Esophagus mucosa (tissue), 1 donor: ENCODE results near the gene RADIL. TPM values are rescaled to one million over a fixed set of nuclear protein-coding genes. Genes with fewer than 3 reads are reported as not detected.

Experiments
- ATAC-seq: fragments of 200-7000 bp; cut with Tn5 transposase; one replicate; pipeline ENCODE4 v1.9.1; 2020
- total RNA-seq: library from RNA; stranded (reverse); gene quantifications from one replicate; pipeline ENCODE4 v1.2.4, GENCODE V29; 2023
- donor health status: DM: yes; HTN: yes; CAD: no.

Gene RADIL
- total RNA-seq, 1 donor from 2014 or later = 0.20 TPM

DNA sequence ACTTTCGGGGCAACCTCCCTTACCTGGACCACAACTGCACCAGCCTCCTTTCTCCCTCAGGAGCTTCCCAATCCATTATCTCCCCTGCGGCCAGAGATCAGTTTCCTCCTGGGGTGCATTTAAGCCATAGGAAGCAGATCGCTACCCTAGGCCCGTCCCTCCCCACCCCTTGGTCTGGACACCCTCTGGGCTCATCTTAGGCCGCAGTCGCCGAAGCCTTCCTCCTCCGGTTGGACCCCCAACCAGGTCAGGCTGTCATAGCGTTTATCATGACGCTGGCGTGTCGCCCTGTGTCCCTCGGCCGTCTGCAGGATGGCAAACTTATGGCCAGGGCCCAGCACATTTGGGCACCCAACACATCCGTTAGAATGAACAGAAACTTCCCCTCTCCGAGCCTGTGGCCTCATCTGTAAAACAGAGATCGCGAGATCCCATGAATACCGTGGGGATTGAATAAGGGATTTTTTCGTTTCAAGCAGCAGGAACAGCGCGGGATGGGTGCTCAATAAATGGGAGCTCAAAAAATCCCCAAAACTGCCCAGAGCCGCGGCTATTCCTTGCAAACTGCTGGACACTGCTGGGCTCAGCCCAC, 108.8 kb downstream of the RADIL start:
- peak; percentile 34 for ATAC-seq

DNA sequence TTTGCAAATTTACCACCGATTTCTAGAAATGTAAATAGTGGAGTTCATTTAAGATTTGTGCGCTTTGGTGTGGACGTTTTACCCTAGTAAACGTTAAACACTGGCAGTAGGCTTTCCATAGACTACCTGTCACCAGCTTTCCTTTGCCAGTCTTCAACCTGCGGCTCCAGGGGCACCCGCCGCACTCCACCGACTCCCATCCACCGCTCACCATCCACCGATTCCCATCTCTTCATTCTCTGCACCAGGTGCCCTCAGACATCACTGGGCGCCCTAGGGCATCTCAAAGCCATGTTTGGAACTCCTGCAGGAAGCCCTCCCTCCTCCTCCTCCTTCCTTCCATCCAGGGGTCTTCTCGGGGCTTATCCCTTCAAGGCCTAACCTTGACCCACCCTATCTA, 109.5 kb downstream of the RADIL start:
- ATAC-seq = no peak

DNA sequence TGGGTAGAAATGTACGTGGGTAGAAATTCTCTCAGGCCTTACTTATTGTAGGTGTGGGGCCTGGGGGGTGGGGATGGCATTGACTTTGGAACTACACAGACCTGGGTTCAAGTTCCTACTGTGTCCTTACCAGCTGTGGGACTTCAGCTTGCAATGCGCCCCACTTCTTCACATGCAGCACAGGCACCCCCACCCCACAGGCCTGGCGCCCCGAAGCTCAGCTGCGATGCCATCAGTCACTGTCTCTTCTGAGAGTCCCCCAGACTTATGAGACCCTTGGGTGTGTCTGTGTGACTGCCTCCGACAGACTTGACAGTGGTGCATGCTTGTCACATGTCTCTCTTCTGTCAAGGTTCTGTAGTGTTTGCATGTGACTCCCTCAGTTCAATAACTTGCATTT, 111.2 kb downstream of the RADIL start:
- ATAC-seq = no peak

DNA sequence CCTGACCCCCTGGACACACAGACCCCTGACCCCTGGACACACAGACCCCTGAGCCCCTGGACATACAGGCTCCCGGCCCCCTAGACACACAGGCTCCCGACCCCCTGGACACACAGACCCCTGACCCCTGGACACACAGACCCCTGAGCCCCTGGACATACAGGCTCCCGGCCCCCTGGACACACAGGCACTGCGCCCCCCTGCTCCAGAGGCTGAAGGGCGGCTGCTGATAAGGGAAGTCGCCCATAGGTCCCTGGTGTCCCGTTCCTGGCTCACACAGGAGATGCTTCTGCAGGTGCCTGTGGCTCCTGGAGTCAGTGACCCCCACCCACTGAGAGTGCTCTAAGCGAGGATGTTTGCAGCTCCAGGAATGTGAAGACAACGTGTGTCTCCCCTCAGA, 111.8 kb downstream of the RADIL start:
- ATAC-seq = no peak

DNA sequence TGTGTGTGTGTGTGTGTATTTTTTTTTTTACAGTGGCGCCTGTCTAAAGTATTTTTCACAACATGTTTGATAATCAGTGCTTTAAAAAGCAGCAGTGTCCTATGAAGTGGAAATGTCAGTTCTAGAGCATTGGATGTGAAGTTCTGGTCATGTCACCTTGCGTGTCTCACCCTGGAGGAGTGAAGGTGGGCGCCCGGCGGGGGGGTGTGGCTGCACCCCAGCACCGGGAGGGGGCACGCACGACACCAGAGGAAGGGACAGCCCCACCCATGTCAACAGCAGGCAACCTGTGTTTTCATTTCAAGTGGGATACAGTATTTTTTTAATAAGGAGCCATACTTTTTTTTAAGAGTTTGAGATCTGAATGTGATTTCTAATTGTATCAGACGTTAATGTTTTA, 112.6 kb downstream of the RADIL start:
- no peak for ATAC-seq

DNA sequence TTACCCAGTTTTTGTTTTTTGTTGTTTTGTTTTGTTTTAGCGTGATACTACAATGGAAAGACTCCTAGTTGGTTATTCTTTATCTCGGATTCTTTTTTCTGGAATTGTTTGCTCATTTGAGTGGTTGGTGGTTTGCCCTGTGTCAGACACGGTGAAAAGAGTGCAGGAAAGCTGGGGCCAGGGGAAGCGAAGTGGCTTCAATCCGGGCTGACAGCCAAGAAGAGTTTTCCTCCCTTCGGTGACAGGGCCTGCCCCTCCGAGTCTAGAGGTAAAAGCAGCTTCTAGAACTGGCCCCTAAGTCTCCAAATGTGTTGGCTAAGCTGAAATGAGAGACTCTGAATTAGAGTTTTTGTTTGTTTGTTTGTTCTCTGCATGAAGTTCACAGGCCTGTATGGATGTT, 113.8 kb downstream of the RADIL start:
- ATAC-seq = no peak

DNA sequence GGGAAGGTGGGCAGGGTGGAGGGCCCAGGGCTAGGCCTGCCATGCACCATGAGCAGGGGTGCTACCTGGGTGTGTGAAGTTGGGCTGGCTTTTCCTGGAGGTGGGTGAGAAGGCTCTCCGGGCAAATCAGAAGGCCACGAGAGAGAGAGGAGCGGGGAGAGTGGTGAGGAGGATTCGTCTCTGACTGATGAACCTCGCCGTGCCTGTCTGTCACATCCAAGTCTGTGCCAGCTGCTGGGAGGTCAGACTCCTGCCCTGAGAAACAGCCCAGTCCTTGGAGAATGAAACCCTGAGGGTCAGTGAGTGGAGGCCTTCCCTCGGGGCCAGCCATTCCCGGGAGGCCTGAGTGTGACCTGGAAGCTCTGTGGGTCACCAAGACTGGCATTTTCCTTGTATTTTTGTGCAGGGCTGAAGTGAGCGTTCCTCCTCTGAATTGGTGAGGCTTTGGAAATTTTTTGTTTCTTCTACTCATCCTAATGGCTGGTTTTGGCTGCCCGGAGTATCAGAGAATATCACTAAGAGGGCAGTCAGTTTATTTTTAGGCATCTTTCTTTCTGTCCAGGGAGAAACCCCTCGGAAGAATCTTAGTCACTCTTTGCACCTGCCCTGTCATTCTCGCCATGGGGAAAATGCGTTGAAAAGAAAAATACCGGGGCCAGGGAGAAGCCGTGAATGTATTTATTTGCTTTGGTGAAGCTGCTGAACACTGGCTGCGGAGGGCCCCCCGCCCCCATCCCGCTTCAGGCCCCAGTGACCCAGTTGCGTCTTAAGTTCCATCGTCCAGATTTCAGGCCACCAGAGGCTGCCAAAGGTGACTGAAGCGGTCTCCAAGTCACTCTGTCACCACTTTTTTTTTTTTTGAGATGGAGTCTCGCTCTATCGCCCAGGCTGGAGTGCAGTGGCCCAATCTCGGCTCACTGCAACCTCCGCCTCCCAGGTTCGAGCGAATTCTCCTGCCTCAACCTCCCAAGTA, 114.6 kb downstream of the RADIL start:
- ATAC-seq = no peak

DNA sequence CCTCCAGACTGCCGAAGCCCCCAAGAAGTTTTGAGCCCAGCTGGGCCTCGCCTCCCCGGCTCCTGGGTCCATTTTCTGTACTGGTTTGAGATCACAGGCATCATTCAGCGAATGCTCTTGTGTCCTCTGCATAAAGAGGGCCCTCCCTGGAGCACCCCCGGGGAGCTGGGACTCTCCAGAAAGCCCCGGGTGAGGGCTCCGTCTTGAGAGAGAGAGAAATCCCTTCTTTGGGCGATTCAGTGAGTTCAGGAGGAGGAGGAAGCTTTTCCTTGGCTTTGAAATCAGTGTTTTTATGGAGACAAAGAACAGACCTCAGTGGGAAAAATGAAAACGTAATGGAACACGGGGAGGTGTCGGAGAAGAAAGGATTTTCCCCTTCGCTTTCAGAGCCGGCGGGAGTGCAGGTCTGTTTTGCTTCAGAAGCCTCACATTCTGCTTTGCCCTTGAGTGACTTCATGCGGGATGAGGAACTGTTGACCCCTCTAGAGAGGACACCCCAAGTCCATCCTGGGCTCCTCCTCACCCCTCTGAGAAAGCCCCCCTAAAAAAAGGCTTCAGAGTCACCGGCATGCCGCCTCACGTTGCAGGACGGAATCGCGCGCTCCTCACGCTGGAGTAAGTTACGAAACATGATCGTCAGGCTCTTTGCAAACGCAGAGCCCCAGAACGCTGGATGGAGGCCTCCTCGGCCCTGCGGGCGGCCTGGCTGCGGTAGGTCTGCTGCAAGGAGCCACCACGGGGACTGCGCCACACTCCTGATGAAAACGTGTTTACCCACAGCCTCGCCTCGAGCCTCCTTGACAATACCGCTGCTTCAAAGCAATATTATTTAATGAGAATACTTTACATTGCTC, 116.6 kb downstream of the RADIL start:
- ATAC-seq = no peak

DNA sequence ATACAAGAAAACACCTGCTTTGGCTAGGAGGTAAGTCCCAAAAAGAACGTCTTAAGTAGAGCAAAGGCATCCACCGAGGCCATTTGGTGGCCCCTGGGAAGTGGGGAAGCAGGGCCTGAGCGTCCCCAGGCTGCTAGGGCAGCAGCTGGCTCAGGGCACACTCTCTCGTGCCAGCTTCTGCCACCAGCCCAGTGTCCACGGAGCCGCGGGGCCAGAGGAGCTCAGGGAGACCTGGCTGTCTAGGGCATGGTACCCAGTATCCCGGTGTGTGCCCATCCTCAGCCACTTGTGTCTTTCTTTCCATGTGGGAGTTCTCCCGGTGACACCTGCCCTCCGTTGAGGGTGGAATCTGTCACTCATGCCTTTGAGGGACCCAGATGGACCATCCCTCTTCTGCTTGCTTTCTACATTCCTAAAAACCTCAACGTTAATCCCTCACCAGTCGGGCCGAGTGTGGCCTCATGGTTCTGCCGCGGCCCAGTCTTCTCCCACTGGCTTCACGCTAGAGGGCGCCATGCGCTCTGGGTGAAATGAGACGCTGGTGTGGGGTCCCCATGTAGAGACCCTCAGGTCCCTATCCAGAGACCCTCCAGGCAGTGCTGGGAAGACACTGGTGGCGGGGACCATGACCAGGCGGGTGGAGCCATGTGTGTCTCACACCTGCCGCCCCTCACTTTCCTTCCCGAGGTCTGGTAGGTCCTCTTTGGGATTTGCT, 117.6 kb downstream of the RADIL start:
- ATAC-seq = no peak

DNA sequence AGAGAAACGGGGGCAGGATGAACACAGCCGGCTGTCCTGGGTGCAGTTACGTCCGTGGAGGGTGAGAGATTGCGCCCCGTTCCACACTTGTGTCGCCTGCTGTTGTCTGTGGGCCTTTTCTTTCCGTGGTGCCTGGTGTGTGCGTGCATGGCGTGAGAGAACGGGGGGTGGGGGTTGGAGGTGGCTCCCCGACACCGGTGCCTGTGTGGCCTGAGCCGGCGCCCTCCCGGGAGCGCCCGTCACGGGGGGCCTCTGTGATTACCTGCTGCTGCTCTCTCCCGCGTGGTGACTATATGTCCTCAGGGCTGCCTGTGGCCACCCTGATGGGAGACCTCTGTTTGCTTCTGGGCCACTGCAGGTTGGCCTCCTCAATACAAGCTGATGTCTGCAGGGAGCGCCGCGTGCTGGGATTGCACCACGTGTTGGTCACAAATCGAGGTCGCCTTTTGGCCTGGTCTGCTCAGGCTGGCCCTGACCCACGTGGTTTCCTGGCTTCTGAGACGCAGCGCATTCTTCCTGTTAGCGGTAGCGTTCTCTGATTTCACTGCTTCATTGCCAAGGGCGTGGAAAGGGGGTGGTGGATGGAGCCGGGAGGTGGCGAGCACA, 119.0 kb downstream of the RADIL start:
- no peak for ATAC-seq

DNA sequence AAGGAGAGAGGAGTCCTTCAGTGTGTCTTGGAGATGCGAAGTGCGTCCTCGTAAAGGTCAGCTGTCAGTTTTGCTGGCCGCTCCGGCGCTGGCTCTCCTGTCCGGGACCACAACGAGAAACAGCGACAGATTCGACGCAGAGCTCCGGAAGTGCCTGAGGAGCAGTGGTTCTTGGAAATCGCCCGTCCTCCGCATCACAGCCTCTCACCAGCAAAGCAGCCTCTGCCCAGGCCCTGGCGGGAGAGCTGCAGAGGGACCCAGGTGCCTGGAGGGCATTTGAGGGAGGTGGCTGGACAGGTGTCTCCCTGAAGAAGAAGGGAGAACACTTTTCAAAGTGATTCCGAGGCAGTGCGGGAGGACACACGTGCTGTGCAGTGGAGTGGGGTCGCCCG, 119.7 kb downstream of the RADIL start:
- ATAC-seq = no peak

DNA sequence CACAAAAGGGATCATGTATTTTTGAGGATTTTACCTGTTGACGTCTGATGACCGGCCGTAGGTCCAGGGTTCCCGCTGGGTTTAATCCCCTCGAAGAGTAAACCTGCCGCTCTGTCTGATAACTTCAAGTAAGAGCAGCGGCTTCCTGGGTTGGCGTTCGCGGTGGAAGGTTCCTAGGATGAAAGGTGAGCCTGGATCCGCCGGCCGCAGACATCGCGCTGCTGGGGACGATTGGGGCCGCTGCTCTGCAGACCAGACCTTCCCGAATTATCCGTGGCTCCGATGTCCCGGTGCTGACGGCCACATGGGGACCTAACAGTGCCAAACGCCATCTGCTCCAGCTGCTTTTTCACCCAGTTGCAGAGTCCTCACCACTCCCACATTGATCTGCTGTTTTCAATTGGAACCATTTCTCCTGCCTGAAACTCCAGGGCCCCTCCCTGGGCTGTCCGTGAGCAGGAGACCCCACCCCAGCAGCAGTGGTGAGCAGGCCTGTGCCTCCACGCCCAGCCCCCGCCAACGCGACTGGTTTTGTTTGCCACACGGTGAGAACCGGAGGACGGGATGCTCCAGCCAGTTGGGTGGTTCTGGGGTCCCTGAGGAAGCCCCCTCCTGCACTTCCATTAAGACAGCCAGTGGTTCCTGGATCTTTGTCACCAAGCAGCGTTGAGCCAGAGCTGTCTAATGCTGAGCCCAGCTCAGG, 120.3 kb downstream of the RADIL start:
- no peak for ATAC-seq

DNA sequence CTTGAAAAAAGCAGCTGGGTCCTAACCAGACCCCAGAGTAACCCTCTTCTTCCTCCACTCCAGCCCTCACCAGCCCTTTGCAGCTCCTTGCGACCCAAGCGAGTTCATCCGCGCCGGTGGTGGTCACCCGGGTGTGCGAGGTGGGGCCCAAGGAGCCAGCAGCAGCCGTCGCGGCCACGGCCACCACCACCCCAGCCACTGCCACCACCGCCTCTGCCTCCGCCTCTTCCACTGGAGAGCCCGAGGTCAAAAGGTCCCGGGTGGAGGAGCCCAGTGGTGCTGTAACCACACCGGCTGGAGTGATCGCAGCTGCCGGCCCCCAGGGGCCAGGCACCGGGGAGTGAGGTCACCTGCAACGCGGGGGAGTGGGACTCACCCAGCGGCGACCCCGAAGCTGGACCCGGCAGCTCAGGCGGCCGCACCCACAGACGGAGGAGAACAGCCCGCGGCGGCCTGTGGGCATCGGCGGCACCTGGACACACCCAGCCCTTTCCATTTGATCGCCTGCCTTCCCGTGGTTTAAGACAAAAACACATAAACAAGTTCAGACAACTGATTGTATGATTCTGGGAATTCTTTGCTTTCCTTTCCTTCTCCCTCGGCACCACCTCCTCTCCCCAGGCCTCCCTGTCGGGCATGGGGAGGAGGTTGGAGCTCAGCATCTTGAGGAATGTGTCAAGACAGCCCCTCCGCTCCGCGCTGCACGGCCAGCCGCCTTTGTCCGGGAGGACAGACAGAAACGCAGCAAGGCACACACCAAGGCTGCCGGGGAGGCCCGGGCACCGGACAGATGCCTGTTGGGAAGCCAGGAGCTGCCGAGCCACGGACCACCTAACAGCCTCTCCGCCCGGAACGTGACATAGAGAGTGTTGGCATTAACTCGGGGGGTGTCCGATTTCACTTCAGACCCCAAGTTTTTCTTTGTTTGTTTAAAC, 121.1 kb downstream of the RADIL start:
- peak; percentile 56 for ATAC-seq

DNA sequence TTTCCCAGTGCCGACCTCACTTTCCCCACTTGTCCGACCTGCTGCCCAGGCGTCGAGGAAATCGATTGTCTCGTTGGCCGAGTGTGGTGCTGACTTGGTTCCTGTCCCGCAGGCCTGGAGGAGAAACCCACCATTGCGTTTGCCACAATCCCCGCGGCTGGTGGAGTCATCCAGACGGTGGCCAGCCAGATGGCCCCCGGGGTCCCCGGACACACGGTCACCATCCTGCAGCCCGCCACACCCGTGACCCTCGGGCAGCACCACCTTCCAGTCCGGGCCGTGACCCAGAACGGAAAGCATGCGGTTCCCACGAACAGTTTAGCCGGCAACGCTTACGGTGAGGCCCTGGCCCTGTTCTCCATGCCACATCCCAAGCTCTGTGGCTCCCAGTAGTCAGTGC, 122.6 kb downstream of the RADIL start:
- ATAC-seq = no peak

DNA sequence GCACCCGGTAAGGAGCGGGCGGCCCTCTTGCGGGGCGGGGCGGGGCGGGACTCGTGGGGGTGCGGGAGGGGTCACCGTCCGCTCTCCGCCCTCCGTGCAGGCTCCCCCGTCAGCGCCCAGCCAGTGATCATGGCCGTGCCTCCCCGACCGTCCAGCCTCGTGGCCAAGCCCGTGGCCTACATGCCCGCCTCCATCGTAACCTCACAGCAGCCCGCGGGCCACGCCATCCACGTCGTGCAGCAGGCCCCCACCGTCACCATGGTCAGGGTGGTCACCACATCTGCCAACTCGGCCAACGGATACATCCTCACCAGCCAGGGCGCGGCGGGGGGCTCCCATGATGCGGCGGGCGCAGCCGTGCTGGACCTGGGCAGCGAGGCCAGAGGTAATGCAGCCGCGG, 124.3 kb downstream of the RADIL start:
- ATAC-seq = no peak

DNA sequence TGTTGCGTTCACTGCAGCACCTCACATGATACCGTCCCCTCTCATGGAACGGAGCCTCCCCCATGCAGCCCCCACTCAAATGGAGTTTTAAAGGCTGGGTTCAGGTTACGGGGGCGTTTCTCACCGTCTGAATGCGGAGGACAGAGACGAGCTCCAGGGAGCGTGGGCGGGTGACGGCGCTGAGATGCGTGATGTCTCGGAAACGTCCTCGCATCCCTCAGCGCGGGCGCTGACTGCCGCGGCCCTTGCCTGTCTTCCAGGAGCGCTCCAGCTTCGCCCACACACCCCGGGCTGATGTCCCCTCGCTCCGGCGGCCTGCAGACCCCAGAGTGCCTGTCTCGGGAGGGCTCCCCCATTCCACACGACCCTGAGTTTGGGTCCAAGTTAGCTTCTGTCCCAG, 124.7 kb downstream of the RADIL start:
- no peak for ATAC-seq

DNA sequence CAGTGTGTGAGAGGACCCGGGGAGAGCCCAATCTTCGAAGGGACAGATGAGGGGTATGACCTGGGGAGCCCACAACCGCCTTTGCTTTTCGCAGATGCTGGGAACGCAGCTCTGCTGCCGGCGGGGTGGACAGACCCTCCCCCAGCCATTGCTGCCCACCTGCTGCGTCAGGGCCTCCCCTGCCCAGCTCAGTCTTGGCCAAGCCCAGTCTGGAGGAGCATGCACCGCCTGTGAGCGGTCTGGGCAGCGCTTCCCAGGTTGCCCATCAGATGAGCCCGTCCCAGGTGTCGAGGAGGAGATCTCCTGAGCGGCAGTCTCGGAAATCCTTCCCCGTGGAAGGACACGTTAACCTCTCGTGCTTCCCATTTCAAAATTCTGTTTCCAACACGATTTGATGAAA, 125.4 kb downstream of the RADIL start:
- ATAC-seq = no peak

DNA sequence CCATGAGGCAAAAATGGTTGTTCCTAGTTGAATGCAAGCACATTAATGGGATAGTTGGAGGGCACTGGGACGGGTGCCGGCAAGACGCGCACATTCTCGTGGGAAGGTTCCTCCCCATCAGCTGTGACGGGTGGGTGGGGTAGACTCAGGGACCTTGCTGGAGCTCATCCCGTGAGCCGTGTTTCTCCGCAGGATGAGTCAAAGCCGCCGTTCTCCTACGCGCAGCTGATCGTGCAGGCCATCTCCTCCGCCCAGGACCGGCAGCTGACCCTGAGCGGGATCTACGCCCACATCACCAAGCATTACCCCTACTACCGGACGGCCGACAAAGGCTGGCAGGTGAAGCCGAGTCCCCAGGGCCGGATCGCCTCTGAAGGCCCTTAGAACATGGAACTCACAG, 128.5 kb downstream of the RADIL start:
- ATAC-seq = no peak

DNA sequence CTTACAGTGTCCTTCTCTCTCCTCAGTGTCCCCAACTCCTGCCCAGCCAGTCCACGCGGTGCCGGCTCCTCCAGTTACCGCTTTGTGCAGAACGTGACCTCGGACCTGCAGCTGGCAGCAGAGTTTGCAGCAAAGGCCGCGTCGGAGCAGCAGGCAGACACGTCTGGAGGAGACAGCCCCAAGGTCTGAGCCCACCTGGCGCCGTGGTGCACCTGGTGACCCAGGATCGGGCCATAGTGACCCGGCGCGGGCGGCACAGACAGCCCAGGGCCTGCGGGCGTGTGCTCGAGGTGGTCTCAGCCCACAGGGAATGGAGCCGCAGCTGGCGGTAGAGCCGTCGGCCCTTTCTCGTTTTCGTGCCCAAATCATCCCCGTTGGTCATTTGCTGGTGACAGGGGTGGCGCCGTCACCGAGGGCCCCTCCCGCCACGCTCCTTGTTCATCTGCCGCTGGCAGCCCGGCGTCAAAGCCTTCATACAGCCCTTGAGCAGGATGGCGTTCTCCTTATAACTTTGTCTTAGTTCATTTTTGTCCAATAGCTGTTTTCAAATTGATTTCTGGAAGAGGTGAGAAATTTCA, 129.0 kb downstream of the RADIL start:
- no peak for ATAC-seq
